EH (cell line): Measurements from ENCODE around the gene CALML5.

Experiments
- DNase-seq: peaks from one replicate; pipeline ENCODE4 v3.0.0-alpha.2; 2015; ENCODE audit warnings: low read depth

CALML5 gene

DNA sequence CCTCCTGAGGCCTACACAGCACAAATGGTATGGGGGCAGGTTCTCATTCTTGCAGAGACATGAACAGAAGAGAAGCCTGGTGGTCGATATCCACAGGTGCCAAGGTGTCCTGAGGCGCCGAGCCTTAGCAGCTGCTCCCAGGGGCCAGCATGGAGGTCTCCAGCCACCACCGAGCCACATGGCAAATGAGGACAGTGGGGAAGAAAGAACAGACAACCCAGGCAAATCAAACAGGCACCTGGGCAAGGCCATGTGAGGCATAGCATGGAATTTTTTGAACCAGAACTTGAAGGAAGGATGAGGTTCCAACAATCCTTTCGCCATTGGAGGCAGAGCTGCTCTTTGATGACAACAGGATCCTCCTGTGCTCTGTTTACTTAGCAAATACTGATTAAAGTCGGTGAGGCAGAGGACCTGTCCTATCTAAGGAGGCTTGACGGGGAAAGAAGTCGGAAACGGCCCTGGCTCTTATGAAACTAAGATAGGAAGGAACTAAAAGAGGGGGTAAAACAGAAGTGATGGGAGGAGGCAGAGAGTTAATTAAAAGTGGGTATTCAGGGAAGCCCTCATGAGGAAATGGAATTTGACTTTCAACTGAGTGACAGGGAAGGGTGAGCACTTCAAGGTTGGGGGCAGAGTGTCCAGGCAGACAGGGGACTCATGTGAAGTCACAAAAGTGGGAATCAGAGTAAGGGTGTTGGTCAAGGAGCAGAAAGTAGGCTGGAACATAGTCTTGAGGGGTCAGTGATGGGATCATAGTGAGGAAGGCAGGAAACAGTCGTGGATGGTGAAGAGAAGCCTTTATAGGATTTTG is 16.8 kb upstream of the CALML5 start:
- no peak for DNase-seq

- DNase-seq = no peak
These were observed 15.0 kb upstream of the CALML5 start for GRCh38 chr10:5514226-5514850.

GRCh38 chr10:5512881-5513612 is 13.7 kb upstream of the CALML5 start:
- no peak for DNase-seq

DNA sequence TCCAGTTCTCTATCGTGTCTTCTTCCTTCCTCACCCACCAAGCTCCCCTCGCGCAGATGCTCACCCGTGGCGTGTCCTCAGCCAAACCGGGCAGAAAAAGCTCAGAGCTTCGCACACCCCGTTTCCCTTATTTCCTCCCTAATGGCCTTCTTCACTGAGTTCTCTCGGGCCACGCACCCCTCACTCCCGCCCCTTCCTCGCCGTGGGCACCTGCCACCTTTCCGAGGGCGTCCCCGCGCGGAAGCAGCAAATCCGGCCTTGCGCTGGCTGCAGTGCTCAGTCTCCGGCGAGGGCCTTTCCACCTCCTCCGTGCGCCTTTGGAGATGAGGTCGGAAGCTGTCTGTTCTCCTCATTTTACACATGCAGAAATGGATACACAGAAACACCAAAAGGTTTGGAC is 13.0 kb upstream of the CALML5 start:
- no peak for DNase-seq

DNA sequence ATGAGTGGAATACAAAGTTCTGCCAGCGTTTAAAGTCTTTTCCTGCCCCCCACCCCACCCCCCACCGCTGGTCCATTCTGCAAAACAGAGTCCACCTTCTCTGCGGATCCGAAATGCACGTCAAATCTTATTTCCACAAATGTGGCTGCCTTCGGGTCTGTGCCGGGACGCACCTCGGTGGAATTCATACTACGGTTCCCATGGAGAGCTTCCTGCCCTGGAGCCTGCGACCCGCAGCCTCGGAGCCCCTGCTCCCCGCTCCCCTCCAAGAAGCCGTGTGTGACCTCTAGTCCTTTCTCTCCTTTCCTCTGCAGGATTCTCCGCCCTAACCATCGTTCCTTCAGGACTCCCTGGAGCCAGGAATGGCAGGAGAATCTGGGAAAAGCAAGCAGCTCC is 12.5 kb upstream of the CALML5 start:
- DNase-seq = no peak

DNA sequence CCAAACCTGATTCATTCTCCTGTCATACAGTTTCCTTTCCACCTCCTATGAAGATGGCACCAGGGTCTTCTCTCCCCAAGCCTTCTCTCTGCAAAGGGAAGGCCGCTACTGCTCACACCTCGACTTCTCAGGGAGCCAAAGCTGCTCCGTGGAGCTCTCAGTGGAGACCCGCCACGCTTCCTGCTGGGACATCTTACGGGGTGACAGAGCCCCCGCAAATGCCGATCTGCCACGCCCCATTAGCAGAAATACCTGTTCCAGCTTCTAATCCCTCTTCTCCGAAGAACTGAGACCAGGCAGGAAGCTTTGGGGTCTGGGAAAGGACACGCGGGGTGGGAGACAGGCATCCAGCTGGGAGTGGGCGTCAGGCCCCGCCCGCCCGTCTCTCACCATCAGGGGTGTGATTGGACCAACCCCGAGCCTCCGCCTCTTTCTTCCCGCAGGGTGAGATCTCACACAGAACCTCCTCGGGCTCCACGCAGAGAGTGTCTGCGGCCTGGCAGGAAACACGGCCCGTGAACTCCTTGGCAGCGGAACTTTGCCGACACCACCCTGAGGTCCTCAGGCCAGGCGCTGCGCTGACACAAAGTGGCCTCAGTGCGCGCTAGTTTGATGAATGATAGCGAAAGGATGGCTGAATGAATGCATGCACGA is 12.0 kb upstream of the CALML5 start:
- DNase-seq = no peak

DNA sequence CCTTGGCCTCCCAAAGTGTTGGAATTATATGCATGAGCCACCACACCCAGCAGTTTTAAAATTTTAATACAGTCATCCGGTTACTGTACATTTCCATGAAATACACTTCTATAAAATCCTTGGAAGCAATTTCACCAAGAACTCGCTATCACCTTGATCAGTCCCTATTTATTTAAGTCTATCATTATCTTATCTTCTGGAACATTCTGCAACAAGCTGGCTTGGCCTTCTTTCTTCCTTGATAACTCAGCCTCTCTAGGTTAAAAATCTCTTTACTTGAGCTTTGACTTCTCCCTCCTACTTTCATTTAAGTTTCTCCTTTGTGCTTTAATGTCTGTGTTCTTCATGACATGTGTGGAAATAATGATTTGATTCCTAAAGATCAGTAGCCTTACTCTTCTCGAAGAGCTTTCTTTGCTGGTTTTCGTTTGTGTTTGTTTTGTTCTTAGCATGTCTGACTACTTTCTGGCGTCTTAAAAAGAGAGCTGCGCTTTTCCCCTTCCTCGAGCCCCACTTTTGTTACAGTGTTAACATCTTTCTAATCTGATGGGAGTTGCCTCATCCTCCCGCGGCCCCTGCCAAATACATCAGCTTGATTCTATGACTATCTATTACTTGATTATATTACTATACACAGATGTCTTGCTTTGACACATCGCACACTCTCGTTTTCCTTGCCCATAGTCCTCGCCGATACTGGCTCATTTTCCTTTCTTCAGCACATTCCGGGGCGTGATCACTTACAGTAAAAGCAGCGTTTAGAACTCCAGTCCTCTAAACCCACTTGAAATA is 11.1 kb upstream of the CALML5 start:
- DNase-seq = no peak

GRCh38 chr10:5509691-5510090 is 10.3 kb upstream of the CALML5 start:
- no peak for DNase-seq

DNA sequence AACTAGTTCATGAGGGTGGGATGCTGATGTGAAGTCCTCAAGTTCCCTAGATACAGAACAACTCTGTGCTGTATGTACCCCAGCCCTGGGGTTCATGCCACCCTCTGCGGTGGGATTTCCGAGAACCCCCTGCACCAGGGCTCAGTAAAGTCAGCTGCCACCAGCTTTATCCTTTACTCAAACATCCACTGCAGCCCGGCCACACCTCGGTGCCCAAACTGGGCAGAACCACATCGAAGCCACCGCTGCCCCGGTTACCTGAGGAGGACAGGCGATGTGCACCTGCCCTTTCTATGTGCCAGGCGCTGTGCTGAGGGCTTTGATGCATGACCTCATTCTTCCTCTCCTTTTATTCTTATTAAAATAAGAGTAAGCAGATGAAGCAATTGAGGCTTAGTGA is 9.9 kb upstream of the CALML5 start:
- no peak for DNase-seq

DNA sequence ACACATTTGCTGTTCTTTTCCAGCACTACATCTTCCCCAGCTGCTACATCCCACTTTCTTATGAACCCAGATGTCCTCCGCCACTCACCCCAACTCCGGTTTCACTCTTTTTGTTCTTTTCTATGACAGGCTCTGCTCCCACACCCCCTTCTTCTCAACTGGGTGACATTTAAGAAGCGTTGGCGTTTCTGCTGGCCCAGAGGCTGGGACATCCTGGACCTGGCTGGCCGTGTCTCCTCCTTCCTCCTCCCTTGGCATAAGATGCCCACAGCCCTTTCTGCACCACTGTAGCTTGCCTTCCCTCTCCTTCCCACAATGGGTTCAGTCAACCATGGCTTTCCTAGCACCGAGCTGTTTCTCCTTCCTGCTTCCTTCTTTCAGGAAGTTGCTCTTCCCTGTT is 9.4 kb upstream of the CALML5 start:
- no peak for DNase-seq

- DNase-seq = no peak
These were observed 8.8 kb upstream of the CALML5 start for GRCh38 chr10:5508161-5508604.

DNA sequence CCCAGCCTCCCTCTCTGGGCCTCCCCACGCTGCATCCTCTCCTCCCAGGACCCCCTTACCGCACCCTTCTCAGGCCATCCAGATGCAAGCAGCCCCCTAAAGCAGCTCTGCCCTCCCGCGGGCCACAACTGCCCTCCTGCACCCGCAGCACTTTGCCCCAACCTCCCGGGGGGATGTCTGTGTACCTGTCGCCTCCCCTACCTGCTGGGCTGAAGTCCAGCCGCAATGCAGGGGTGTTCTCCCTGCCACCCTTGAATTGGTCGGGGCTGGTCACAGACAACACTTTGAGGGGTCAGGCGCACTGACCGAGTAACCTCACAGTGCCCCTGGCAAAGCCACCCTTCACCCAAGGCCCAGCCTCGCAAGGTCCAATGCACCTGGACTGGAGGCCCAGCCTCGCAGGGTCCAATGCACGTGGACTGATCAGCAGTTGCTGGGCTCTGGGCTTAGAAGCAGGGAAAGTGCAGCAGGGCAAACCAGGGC is 8.3 kb upstream of the CALML5 start:
- DNase-seq = no peak

GRCh38 chr10:5506751-5507648 is 7.6 kb upstream of the CALML5 start:
- DNase-seq = no peak

DNA sequence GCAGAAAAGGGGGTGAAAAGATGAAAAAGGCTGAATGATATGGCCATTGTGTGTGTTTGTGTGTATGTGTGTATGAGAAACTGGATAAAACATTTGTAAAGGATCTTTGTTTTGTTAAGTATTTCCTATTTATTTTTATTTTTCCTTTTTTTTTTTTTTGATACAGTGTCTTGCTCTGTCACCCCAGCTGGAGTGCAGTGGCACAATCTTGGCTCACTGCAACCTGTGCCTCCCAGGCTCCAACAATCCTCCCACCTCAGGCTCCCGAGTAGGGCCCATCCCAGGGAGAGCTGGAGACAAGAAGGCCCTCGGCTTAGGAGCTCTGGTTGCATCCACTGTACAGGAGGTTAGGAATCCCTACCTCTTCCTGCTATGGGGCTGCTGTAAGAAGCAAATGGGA is 6.9 kb upstream of the CALML5 start:
- no peak for DNase-seq

GRCh38 chr10:5504146-5505072 is 5.0 kb upstream of the CALML5 start:
- DNase-seq = no peak

- DNase-seq = no peak
These were observed 4.1 kb upstream of the CALML5 start for GRCh38 chr10:5503477-5503835.

DNA sequence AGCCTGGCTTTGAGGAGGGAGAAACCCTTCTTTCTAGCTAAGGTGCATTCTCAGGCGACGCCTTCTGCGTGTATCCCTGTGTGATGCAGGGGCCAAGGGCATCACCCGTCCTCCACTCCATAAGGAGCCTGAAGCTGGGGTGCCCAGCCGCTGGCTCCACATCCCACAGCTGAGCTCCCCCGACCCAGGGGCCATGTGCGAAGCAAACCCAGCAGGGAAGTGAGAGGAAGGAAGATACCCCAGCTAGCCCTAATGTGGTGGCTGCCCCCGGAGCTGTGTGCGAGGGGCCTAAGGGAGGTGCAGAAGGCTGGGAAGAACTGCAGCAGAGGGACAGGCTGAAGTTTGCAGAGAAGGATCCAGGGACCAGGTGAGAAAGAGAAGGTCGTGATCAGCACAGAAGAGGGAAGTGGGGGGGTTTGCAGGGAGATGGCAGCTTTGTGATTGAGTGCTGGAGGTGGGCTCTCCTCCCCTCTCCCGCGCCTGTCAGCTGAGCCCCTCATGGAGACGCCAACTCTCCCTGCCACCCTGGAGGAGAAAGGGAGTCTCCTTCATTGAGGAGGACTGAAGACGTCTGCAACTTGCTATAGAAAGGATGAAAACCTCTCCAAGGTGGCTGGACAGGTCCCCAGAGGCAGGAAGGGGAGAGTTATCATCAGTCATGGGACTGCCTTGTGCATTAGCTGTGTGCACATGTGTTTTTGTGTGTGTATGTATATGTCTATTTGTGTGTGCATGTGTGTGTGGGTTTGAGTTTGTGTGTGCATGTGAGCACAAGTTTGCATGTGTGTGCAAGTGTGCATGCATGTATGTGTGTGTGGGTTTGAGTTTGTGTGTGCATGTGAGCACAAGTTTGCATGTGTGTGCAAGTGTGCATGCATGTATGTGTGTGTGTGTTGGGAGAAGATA is 3.5 kb upstream of the CALML5 start:
- no peak for DNase-seq

- DNase-seq = no peak
These were observed 2.7 kb upstream of the CALML5 start for GRCh38 chr10:5502061-5502521.
